Sciatic nerve (tissue), 2 donors: ENCODE results near the gene ITGB3BP. TPM values are rescaled to one million over a fixed set of nuclear protein-coding genes. Genes with fewer than 3 reads are reported as not detected.
"Not testable (repeated sequence)": the region's sequence is repeated elsewhere in the genome, so short reads cannot be mapped to it uniquely, and the experiment has no call there.

Source experiments
- ATAC-seq: fragments of 200-7000 bp; cut with Tn5 transposase; one replicate; pipeline ENCODE4 v1.9.1; 2020; ENCODE audit warnings: mild to moderate bottlenecking, moderate library complexity
- DNase-seq: peaks from one replicate; pipeline ENCODE4 v3.0.0-alpha.2; 2020; ENCODE audit warnings: low spot score
- intact Hi-C: fragments of 100-400 bp; cut with DNase I; formaldehyde crosslinking; loops from one replicate; pipeline ENCODE4 v1.14.2; 2022
- total RNA-seq: library from RNA; stranded (reverse); fragmentation: NEBNext Ultra II Directional; extraction: Animal tissue kit (Norgen Biotek cat#: 25700); gene quantifications from one replicate; pipeline ENCODE4 v1.2.1, GENCODE V29; 2021
- donor health status: DM: no; HTN: no; CAD: no.
- donor health status: DM: no; HTN: no; CAD: no.

Gene ITGB3BP
- total RNA-seq, 1 donor from 2014 or later = 30.2 TPM

DNA sequence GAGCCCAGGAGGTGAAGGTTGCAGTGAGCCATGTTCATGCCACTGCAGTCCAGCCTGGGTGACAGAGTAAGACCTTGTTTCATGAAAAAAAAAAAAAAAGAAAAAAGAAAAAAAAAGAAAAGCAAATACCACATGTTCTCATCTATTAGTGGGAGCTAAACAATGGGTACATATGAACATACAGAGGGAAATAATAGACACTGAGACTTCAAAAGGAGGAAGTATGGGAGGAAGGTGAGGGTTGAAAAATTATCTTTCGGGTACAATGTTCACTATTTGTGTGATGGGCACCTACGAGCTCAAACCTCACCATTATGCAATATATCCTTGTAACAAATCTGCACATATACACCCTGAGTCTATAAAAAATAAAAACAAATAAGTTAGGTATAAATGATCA, 6.4 kb downstream of the ITGB3BP start:
- DNase-seq (no peak), ATAC-seq (no peak)
- intact Hi-C loops = no loop called here

DNA sequence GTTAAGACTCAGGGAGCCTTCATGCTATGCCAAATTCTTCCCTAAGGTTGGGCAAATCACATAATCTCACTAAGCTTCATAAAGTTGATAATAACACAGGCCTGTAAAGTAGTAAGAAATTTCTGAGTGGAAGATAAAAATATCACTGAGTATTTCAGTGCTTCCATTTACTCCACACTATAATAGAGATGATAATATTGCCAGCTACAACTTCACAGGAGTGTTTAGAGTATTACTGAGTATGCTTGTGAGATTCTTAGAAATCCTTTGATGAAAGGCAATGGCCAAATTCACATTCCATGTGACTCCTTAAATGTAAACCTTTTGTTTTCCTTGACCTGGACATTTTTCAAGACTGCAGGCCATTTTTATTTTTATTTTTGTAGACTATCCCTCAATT, 10.4 kb downstream of the ITGB3BP start:
- intact Hi-C loops = no loop called here
- ATAC-seq (no peak), DNase-seq (no peak)

- DNase-seq (no peak), ATAC-seq (no peak)
- intact Hi-C loops = no loop called here
These were observed 13.3 kb downstream of the ITGB3BP start for GRCh38 chr1:63509718-63510117.

DNA sequence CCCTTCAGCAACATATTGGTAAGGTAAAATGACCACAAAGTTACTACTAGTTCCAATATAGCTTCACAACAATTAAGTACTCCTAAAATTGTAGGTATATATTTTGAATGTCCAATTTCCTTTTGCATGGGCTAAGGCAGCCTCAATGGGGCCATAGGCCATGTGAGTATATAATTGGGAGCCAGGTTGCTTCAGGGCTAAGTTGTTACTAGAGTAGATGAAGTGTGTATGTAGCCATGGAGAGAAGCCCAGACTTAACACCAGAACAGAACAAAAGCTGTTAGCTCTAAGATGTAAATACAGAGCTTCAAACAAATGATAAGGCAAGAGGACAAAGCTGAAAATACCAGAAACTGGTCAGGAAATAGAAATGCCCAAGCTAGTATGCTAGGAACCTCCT, 16.2 kb downstream of the ITGB3BP start:
- ATAC-seq (no peak), DNase-seq (no peak)
- intact Hi-C loops = no loop called here

DNA sequence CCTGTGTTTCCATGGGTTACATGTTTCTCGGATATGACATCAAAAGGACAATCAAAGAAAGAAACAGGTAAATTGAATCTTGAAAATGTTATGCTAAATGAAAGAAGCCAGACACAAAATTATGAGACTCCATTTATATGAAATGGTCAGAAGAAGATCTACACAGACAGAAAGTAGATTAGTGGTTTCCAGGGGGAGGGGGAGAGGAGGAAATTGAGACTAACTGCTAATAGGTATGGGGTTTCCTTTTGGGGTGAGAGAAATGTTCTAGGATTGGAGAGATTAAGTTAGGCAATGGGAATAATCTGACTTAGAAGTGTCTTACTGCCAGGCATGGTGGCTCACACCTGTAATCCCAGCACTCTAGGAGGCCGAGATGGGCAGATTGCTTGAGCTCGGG, 21.8 kb downstream of the ITGB3BP start:
- ATAC-seq (no peak), DNase-seq (no peak)
- intact Hi-C loops = no loop called here

GRCh38 chr1:63498106-63498505, 24.9 kb downstream of the ITGB3BP start:
- no peak for ATAC-seq
- no peak for DNase-seq
- intact Hi-C loops = no loop called here

DNA sequence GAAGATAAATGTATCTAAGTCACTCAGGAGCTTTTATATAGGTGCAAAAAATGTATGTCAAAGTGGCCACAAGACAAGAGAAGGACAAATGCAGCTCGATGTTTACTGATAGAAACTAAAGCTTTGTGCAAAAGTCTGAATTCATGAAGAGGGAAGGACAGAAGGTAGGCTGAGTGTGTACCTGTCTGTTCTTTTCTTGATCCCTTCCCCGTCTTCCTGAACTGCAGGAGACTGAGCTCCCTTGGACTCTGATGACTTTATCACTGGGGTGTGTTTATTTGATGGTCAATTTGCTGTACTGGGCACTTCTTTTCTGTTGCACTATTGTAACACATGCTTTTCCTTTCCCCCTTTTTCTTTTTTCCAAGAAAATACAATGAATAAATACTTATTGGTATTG, 25.4 kb downstream of the ITGB3BP start:
- DNase-seq (no peak), ATAC-seq (no peak)
- intact Hi-C loops = no loop called here

DNA sequence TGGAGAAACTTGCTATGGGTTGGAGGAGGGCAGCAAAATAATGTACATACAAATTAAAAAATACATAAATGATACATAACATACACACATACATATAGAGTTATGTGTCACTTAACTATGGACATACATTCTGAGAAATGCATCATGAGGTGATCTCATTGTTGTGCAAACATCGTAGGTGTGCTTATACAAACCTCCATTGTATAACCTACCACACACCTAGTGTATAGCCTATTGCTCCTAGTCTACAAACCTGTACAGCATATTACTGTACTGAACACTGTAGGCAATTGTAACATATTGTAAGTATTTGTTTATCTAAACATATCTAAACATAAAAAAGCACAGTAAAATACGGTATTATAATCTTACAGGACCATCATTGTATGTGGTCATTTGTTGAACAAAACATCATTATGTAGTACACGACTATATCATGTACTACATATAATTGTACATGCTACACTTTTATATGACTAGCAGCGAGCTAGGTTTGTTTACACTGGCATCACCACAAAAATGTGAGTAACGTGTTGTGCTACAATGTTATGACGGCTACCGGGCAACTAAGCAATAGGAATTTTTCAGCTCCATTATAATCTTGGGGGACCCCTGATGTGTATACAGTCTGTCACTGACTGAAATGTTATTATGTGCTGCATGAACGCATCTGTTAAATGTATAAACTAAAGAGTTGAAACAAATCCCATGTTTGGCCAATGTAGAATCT, 35.5 kb downstream of the ITGB3BP start:
- DNase-seq (no peak), ATAC-seq (no peak)
- intact Hi-C loops = no loop called here

DNA sequence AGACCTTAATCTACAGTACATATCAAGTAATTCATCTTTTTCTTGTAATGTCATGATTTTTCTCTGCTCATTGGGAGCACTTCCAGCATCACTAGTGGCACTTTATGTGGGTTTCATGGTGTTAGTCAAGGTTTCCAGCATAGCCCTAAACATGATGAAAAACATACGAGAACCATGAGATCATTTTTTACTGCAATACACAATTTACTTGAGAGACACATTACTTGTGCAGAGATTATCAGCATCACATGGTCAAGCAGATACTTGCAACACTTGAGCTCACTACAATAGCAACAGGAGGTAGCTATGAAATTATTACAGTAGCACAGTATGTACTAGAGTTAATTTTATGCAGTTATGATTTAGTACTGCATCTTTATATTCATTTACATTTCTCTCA, 36.4 kb downstream of the ITGB3BP start:
- ATAC-seq = no peak
- intact Hi-C loops = no loop called here
- DNase-seq = no peak

- ATAC-seq (no peak), DNase-seq (no peak)
- intact Hi-C loops = no loop called here
These were observed 43.0 kb downstream of the ITGB3BP start for GRCh38 chr1:63480057-63480456.

- intact Hi-C loops = no loop called here
- ATAC-seq (no peak), DNase-seq (no peak)
These were observed 47.3 kb downstream of the ITGB3BP start for GRCh38 chr1:63475761-63476160.

- ATAC-seq, intact Hi-C loops, DNase-seq: not testable (repeated sequence)
These were observed 54.3 kb downstream of the ITGB3BP start for GRCh38 chr1:63468683-63469082.

DNA sequence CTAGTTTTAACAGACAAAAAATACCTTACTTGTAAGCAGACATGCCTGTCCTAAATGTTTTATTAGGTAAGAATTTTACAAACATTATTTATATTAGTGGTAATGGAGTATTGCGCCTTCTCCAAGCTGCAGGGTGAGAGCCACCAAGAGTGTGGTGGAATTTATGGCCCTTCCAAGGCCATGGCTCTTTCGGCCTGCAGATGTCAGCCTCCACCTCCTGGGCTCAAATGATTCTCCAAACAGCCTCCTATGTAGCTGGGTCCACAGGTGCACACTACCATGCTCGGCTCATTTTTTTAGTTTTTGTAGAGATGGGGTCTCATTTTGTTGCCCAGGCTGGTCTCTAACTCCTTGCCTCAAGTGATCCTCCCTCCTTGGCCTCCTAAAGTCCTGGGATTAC, 56.3 kb downstream of the ITGB3BP start:
- DNase-seq (no peak), ATAC-seq (no peak)
- intact Hi-C loops = no loop called here

DNA sequence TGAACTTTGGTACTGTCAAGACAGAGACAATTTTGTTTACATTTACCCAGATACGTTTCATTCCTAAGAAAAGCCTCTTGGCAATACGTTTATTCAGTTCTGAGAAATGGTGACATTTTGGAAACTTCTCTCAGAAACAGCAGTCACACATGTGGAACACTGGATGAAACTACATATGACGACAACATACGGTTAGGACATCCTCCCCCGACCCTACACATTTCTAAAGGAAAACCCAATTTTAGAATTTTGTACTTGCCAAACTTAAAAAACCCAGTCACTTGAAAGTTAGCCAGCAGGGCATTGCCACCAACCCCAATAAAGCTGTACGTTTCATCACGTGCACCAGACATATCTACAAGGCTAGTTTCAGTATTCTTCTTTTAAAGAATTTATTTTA, 56.8 kb downstream of the ITGB3BP start:
- intact Hi-C loops = no loop called here
- no peak for DNase-seq
- ATAC-seq = no peak

- ATAC-seq (no peak), DNase-seq (no peak)
- intact Hi-C loops = no loop called here
These were observed 59.8 kb downstream of the ITGB3BP start for GRCh38 chr1:63463248-63463647.

- ATAC-seq (no peak), DNase-seq (no peak)
- intact Hi-C loops = no loop called here
These were observed 61.3 kb downstream of the ITGB3BP start for GRCh38 chr1:63461661-63462230.

GRCh38 chr1:63458750-63459149, 64.3 kb downstream of the ITGB3BP start:
- intact Hi-C loops = no loop called here
- ATAC-seq (no peak), DNase-seq (no peak)

GRCh38 chr1:63454269-63454668, 68.8 kb downstream of the ITGB3BP start:
- intact Hi-C loops = no loop called here
- ATAC-seq (no peak), DNase-seq (no peak)

DNA sequence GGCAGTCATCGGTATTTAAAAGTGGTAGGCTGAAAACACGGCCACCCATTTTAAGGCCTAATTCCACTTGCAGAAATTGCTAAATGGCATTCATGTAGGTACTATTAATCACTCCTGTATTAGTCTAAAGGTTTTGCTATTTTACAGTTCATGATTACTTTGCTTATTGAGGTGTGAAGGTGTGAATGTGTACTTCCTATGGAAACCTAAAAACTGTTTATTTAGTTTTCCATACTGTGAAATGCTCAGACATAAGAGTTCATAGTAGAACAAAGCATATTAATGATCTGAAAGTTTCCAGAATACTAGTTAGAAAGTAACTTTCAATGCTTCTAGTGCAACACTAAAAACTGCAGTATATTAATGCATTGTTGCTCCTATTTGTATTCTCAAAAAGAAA, 69.8 kb downstream of the ITGB3BP start:
- intact Hi-C loops = no loop called here
- ATAC-seq (no peak), DNase-seq (no peak)

- intact Hi-C loops = no loop called here
- ATAC-seq (no peak), DNase-seq (no peak)
These were observed 72.6 kb downstream of the ITGB3BP start for GRCh38 chr1:63450416-63450815.

DNA sequence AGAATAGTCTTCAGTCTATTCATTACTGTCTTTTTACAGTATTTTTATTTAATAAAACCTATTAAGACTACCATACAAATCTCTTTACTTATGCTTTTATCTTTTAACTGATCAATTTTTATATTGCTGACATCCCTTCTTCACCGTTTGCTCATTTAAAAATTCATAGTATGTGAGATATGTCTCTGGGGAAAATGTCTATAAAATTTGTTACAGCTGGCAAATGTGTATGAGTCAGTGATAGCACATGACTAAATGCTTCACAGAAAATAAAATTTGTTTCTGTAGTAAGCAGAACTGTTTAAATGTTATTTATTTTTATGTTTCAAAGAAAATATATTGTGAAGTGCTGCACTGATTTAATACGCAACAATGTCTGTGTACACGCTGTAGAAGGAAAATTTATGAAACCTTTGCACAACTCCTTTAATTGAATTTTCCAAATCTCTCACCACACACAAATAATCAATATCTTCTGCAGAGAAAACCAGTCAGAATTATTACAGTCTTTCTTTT, 74.2 kb downstream of the ITGB3BP start:
- ATAC-seq (no peak), DNase-seq (no peak)
- intact Hi-C loops = loop anchor here (10.0 kb wide), 1 partner anchor 604 kb away; no protein-coding TSS in a partner anchor
